Measurements from ENCODE around the gene CLUH.
A peak's percentile ranks its signal among the peaks of the same experiment; 100 is the strongest.

CLUH gene, protein sequence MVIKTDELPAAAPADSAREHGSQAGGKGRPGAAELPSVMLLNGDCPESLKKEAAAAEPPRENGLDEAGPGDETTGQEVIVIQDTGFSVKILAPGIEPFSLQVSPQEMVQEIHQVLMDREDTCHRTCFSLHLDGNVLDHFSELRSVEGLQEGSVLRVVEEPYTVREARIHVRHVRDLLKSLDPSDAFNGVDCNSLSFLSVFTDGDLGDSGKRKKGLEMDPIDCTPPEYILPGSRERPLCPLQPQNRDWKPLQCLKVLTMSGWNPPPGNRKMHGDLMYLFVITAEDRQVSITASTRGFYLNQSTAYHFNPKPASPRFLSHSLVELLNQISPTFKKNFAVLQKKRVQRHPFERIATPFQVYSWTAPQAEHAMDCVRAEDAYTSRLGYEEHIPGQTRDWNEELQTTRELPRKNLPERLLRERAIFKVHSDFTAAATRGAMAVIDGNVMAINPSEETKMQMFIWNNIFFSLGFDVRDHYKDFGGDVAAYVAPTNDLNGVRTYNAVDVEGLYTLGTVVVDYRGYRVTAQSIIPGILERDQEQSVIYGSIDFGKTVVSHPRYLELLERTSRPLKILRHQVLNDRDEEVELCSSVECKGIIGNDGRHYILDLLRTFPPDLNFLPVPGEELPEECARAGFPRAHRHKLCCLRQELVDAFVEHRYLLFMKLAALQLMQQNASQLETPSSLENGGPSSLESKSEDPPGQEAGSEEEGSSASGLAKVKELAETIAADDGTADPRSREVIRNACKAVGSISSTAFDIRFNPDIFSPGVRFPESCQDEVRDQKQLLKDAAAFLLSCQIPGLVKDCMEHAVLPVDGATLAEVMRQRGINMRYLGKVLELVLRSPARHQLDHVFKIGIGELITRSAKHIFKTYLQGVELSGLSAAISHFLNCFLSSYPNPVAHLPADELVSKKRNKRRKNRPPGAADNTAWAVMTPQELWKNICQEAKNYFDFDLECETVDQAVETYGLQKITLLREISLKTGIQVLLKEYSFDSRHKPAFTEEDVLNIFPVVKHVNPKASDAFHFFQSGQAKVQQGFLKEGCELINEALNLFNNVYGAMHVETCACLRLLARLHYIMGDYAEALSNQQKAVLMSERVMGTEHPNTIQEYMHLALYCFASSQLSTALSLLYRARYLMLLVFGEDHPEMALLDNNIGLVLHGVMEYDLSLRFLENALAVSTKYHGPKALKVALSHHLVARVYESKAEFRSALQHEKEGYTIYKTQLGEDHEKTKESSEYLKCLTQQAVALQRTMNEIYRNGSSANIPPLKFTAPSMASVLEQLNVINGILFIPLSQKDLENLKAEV (N-terminal part only)

GRCh38 chr17:2711608-2712299 lies at the start of gene CLUH:
TSS of gene CLUH (minus strand) at chr17:2711764. CDS start at chr17:2711661, 103 bp downstream.
- DNase-seq (ENCODE audit: low read depth): peak; percentile 73

- no peak for DNase-seq (ENCODE audit: low read depth)
Observed at GRCh38 chr17:2758870-2759269, 47.3 kb upstream of the CLUH start.

GRCh38 chr17:2755891-2756724 lies 44.5 kb upstream of the CLUH start:
- no peak for DNase-seq (ENCODE audit: low read depth)

DNA sequence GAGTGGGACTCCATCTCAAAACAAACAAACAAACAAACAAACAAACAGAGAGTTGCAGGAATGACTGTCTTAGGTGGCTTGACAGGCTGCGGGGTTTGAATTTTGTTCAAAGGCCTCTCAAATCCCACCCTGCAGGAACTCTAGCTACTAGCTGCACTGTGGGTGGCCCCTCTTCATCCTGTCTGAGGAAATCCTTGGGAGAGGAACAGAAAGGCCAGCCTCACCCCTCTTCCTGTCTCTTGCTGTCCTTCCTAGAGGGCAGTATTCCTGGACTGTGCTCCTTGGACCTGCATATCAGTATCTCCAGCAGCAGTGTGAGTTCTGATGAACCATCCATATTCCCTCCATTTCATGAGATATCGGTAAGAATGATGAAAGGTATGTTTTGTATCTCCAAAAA lies 39.9 kb upstream of the CLUH start:
- no peak for DNase-seq (ENCODE audit: low read depth)

- no peak for DNase-seq (ENCODE audit: low read depth)
Observed at GRCh38 chr17:2750721-2751120, 39.2 kb upstream of the CLUH start.

GRCh38 chr17:2749784-2750181 lies 38.2 kb upstream of the CLUH start:
- no peak for DNase-seq (ENCODE audit: low read depth)

DNA sequence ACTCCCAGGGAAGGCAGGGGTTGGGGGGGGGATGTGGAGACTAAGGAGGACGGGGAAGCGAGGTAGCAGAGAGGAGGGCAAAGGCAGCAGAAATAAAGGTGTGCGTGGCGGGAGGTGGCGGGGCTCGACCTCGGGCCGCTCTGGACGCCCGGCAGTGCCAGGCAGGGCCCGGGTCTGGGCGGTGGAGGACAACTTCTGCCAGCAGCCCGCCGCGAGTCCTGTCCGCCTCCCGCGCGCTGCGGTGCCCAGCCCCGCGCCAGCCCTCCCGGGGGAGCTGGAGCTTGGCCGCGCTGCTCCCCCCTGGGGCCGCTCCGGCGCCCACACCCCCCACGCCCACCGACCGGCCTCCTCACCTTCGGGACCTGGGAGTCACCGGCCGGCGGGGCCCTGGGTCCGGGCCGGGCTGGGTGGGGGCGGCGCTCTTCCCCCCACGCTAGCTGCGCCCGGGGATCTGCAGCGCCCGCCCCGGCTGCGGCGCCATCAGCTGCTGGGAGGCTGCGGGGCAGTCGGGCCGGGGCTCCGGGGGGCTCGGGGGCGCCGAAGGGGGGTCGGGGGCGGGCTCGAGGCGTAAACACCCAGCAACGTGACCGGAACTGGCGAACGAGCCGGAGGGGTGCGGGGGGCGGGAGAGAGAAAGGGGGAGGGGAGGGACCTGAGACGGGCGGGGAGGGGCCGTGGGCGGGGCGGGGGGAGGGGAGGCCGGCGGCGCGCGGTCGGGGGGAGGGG lies 37.7 kb upstream of the CLUH start, which contains the start of gene CCDC92B:
Gene CCDC92B, minus strand, starts transcription at position 595 of the 726 bp plus-strand sequence. CDS start 14,507 bp downstream, outside the sequence.
- no peak for DNase-seq (ENCODE audit: low read depth)

- no peak for DNase-seq (ENCODE audit: low read depth)
Observed at GRCh38 chr17:2745317-2746037, 33.9 kb upstream of the CLUH start.

DNA sequence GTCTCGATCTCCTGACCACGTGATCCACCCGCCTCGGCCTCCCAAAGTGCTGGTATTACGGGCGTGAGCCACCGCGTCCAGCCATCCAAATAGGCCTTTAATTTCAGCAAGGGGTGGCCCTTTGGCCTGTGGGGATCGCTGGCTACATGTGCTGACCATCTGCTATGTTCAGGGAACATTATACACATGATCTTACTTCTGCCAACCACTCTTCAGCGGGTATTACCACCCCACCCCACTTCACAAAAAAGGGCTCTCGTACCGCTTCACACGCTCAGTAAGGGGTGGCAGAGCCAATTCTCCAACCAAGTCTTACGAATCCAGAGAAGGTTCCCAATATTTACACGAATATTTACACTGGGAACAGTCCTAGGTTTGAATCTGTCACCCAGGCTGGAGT lies 26.1 kb upstream of the CLUH start:
- DNase-seq (ENCODE audit: low read depth): no peak

DNA sequence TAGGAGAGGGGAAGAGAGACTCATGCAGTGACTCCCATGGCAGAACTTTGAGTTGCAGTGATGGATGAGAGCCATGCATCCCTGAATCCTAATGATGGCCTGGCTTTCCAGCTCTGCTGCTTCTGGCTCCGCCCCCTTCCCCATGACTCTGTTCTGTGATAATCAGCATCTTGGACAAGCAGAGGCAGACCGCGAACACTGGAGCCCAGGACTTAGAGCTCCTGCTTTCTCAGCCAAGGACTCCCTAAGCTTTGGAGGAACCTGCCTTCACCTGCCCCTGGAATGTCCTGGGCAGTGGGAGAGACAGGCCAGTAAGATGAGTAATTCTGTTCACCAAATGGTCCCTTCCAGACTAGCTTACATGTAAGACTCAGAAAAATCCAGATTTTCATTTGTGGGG lies 25.4 kb upstream of the CLUH start:
- DNase-seq (ENCODE audit: low read depth): no peak

DNA sequence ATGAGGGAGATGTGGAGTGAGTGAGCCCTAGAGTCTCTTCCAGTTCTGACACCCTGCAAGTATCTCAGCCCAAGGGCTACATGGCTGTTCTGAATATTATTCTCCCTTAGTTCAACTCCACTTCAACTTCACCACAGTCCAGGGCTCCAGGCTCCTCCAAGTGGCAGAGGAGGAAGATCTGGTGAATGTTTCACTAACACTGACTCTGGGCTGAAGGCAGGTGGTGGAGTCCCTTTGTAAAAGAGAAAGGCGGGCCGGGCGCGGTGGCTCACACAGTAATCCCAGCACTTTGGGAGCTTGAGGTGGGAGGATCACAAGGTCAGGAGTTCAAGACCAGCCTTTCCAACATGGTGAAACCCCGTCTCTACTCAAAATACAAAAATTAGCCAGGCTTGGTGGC lies 24.3 kb upstream of the CLUH start:
- no peak for DNase-seq (ENCODE audit: low read depth)

- DNase-seq (ENCODE audit: low read depth): no peak
Observed at GRCh38 chr17:2734939-2735338, 23.4 kb upstream of the CLUH start.

GRCh38 chr17:2731807-2732206 lies 20.2 kb upstream of the CLUH start:
- DNase-seq (ENCODE audit: low read depth): no peak

GRCh38 chr17:2730764-2731353 lies 19.3 kb upstream of the CLUH start:
- no peak for DNase-seq (ENCODE audit: low read depth)

DNA sequence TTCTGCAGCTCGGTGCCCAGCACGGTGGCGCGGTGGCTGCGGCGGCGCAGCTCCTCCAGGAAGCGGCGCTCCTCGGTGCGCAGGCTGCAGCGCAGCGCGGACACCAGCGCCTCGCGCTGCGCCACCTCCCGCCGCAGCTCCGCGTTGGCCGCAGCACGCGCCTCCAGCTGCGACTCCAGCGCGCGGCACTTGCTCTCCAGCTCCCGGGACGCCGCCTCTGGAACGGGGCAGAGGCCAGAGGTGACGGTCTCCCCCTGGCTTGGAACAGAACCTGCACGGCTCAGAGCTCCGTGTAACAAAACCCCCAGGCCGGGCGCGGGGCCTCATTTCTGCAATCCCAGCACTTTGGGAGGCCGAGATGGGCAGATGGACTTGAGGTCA lies 13.2 kb upstream of the CLUH start:
- no peak for DNase-seq (ENCODE audit: low read depth)

DNA sequence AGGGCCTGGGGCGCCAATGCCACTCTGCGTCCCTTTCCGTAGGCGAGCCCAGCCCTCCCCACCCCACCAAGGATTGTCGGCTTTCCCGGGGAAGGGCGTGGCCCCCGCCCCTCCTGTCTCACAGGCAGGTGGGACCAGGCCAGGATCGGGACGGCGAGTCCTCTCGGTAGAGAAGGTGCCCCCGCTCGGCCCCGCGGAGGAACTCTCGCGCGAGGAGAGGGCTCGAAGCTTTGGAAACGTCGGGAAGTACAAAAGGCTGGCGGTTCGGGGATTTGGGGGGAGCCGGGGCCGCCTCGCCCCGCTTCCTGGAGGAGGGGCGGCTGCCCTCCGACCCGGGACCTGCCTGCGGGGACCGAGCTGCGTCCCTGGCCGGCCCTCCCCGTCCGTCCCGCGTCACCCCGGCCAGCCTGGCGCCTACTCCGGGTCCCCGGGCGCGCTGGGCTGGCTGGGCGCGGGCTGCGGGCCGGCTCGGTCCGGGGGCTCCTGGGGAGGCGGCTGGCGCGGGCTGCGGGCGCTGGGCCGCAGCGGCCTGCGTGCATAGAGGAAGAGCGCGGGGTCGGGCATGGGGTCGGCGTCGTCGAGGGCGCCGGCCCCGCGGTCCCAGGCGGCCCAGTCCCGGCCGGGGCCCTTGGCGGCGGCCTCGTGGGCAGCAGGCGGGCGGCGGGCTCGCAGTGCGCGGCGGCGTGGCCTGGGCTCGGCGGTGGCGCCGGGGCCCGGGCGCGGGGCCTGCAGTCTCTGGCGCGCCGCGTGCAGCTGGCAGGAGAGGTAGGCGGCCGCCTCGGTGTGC lies 12.6 kb upstream of the CLUH start:
- no peak for DNase-seq (ENCODE audit: low read depth)

DNA sequence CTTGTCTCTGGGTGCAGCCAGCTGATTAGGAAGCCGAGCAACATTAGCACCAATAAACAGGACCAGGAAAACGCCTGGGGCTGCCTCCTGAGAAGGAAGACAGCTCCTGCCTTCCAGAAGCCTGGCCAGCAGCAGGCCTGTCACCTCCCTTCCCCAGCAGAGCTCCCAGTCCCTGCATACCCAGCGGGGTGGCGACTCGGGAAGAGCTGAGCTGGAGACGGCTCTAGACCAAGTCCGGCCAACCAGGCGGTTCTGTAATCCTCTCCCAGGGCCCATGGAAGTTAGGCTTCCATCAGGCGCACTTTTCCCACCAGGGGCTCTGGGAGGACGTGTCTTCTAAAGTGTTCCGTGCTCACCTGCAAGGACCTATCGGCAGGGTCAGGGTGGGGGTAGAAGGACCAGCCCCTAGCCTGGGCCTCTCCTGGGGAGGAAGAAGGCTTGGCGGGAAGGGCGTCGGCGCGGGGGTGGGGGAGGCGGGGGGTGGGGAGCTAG lies 12.0 kb upstream of the CLUH start:
- no peak for DNase-seq (ENCODE audit: low read depth)

DNA sequence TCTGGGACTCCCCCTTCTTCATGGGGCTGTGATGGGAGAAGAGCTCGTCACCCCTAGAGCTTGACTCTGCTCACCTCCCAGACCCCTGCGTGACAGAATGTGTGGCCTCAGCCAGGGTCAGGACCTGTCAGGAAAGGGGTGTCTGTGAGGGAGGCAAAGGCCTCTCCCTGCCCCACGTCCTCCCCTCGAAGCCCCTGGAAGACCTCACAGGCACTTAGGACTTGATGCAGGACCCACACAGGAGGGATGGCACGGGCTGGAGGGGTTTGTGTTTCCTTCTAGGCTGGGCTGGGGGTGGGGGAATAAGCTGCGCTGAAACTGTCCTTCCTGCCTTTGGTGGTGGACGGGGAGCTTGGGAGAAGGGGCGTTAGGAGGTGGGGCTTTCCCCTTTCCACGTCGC lies 11.0 kb upstream of the CLUH start:
- no peak for DNase-seq (ENCODE audit: low read depth)
